ENCODE data around the gene MAGEB6.
"Not testable (repeated sequence)": the region's sequence is repeated elsewhere in the genome, so short reads cannot be mapped to it uniquely, and the experiment has no call there.

MAGEB6 gene

GRCh38 chrX:26192204-26192603 is at the start of gene MAGEB6:
TSS of gene MAGEB6 (plus strand) at chrX:26192440. CDS start at chrX:26193847, 1,407 bp downstream.
- no peak for DNase-seq

- DNase-seq = no peak
Observed at GRCh38 chrX:26146024-26146423, 46.2 kb upstream of the MAGEB6 start.

GRCh38 chrX:26160301-26160700 is 31.9 kb upstream of the MAGEB6 start, which contains the start of gene MAGEB6B:
TSS of gene MAGEB6B (plus strand) at chrX:26160601. CDS start at chrX:26160601, 0 bp downstream.
- DNase-seq = no peak

GRCh38 chrX:26203561-26203960 is 11.3 kb downstream of the MAGEB6 start:
- no peak for DNase-seq

- DNase-seq = not testable (repeated sequence)
Observed at GRCh38 chrX:26204717-26205116, 12.5 kb downstream of the MAGEB6 start.

GRCh38 chrX:26208012-26208411 is 15.8 kb downstream of the MAGEB6 start:
- DNase-seq = no peak

GRCh38 chrX:26215869-26216268 is 23.6 kb downstream of the MAGEB6 start, which contains the start of gene MAGEB5:
TSS of gene MAGEB5 (plus strand) at chrX:26216169. CDS start at chrX:26217302, 1,133 bp downstream.
- DNase-seq = no peak

- no peak for DNase-seq
Observed at GRCh38 chrX:26219351-26219750, 27.1 kb downstream of the MAGEB6 start.

- DNase-seq = no peak
Observed at GRCh38 chrX:26234177-26234576, 41.9 kb downstream of the MAGEB6 start.
